Measurements from ENCODE around the gene ARHGEF17.

Gene ARHGEF17

DNA sequence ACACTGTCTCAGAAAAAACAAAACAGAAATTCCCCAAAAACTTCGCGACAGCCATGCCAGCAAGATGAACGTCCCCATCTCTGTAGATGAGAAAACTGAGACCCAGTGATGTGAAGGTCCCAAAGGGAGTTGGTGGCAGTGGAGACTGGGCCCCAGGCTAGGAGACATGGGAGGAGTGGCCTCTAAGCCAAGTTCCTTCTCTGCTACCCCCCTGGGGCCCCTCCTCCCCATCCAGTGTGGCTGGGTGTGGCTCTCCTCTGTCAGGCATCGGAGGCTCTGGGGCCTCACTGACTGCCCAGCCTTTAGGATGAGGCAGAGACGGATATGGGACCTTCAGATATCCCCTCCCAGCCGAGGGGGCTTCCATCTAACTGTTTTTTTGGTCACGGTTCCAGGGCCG lies 77.9 kb downstream of the ARHGEF17 start:
- ATAC-seq (ENCODE audit: low read depth), result no peak
- no peak overlapping the region for H3K4me3 ChIP-seq (ENCODE audit: severe bottlenecking)
- DNase-seq (ENCODE audit: low spot score), result no peak
- peak overlapping the region; percentile 27 for H3K27ac ChIP-seq (ENCODE audit: poor library complexity, severe bottlenecking)
- no peaks in the 10 kb centered on the region for H3K9me3 ChIP-seq (ENCODE audit: severe bottlenecking)
- H3K27me3 ChIP-seq (ENCODE audit: insufficient read depth, poor library complexity, severe bottlenecking), result no peaks in the 10 kb centered on the region
- peaks cover 22% of the 10 kb centered on the region for H3K4me1 ChIP-seq (ENCODE audit: insufficient read depth, poor library complexity, severe bottlenecking)
- 0 out of 2 replicates have a peak, but pooled peaks cover 3% of the 10 kb centered on the region for H3K36me3 ChIP-seq (ENCODE audit: low read depth)
- TF ChIP-seq, protein P1, sequence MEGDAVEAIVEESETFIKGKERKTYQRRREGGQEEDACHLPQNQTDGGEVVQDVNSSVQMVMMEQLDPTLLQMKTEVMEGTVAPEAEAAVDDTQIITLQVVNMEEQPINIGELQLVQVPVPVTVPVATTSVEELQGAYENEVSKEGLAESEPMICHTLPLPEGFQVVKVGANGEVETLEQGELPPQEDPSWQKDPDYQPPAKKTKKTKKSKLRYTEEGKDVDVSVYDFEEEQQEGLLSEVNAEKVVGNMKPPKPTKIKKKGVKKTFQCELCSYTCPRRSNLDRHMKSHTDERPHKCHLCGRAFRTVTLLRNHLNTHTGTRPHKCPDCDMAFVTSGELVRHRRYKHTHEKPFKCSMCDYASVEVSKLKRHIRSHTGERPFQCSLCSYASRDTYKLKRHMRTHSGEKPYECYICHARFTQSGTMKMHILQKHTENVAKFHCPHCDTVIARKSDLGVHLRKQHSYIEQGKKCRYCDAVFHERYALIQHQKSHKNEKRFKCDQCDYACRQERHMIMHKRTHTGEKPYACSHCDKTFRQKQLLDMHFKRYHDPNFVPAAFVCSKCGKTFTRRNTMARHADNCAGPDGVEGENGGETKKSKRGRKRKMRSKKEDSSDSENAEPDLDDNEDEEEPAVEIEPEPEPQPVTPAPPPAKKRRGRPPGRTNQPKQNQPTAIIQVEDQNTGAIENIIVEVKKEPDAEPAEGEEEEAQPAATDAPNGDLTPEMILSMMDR (IDR thresholded peaks at IDR 0.05; ENCODE audit: poor library complexity, severe bottlenecking), result no peak

DNA sequence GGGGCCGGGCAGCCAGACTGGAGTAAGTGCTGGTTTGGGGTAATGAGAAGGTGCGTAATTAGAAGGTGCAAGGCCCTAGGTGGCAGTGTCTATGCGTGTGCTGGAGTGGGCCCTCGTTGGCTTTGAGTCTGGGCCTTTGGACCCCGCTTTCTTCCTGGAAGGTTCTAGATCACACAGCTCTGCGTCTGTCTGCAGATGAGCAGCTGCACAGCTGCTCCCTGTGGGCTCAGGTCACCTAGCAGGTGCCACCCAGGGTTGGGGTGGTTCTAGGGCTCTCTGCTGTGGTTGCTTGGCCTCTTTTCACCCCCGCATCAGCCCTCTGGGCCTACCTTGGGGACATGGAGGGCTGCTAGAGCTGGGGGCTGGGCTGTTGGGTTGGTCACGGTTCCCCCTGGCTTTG lies 78.5 kb downstream of the ARHGEF17 start:
- no peak for ATAC-seq (ENCODE audit: low read depth)
- H3K4me1 ChIP-seq (ENCODE audit: insufficient read depth, poor library complexity, severe bottlenecking), result peaks cover 22% of the 10 kb centered on the region

DNA sequence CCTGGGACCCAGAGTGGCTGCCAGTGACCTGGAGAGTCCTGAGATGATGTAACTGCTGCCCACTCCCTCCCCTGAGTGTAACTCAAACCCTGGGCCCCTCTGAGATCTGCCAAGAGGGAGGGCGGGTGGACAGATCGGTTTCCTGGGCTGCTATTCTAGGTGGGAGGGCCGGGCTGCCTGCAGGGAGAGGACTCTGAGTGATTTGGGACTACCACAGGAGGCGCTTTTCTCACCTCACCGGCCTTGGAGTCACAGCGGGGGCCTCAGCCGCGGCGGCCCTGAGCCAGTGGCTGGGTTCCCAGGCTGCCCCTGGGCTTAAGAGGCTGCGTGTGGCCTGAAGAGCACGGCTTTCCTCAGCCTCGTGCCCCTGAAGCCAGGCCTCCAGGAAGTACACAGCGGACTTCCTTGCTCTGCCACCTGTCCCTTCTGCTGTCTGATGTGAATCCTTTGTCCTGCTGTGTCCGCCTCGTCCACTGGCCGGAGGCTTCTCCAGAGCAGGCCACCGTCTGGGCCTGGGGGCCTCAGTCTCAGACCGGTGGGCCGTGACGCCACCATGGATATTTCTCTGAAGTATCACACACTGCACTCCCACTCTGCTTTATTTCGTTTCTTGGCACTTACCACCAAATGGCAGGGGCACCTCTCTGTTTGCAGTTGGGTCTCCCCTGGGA lies 79.7 kb downstream of the ARHGEF17 start:
- TF ChIP-seq, protein P1 (IDR thresholded peaks at IDR 0.05; ENCODE audit: poor library complexity, severe bottlenecking), result no peak
- Histone ChIP-seq H3K27ac (ENCODE audit: poor library complexity, severe bottlenecking) (peak overlapping the region; percentile 60), H3K36me3 (ENCODE audit: low read depth) (peaks cover 3% of the 10 kb centered on the region; the same call in 1 of the 2 replicates), H3K4me3 (ENCODE audit: severe bottlenecking) (no peak overlapping the region), H3K4me1 (ENCODE audit: insufficient read depth, poor library complexity, severe bottlenecking) (peaks cover 22% of the 10 kb centered on the region), H3K9me3 (ENCODE audit: severe bottlenecking) (no peaks in the 10 kb centered on the region), H3K27me3 (ENCODE audit: insufficient read depth, poor library complexity, severe bottlenecking) (no peaks in the 10 kb centered on the region)
- ATAC-seq (ENCODE audit: low read depth), result no peak
- DNase-seq (ENCODE audit: low spot score), result no peak

More for the DNA sequence above, 78.5 kb downstream of the ARHGEF17 start:
- Histone ChIP-seq H3K4me3 (ENCODE audit: severe bottlenecking) (no peak overlapping the region), H3K9me3 (ENCODE audit: severe bottlenecking) (no peaks in the 10 kb centered on the region), H3K27me3 (ENCODE audit: insufficient read depth, poor library complexity, severe bottlenecking) (no peaks in the 10 kb centered on the region), H3K36me3 (ENCODE audit: low read depth) (0 out of 2 replicates have a peak, but pooled peaks cover 3% of the 10 kb centered on the region), H3K27ac (ENCODE audit: poor library complexity, severe bottlenecking) (peak overlapping the region; percentile 60)
- DNase-seq (ENCODE audit: low spot score), result no peak
- TF ChIP-seq, protein P1 (IDR thresholded peaks at IDR 0.05; ENCODE audit: poor library complexity, severe bottlenecking), result no peak

DNA sequence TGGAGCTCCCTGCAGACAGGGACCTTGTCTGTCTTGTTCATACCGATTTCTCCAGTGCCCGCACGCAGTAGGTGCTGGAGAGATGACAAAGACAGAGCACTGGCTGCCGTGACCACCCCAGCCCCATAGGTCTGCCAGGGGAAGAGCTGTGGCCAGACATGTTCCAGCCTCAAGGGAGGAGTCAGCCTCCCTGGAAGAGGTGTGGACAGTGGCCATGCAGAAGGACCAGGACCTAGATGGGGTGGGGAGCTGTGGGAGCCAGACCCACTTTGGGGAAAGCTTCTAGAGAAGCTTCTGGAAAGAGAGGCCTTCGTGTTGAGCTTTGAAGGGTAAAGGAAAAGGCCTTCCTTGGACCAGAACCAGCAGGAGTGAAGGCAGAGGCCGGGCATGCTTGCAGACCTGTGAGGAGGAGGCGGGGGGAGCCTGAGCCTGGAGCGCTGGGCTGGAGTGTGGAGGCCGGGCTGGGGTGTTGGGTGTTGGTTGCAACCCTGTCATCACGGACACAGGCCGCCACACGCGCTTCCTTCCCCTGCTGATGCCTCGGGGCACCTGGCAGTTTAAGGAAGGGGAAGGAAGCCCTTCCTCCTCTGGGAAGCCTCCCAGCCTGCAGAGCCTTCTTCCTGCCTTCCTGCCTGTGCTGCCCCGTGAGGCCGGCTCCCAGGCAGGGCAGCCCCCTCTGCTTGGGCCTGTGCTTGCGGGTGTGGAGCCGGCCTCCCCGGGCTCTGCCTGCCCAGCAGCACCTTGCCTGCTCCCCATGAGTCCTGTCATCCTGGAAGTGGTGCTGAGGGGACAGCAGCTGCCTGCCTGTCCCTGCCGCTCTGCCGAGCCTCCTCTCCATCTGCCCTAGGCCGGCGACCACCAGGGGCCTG lies 80.4 kb downstream of the ARHGEF17 start:
- DNase-seq (ENCODE audit: low spot score) (no peak), ATAC-seq (ENCODE audit: low read depth) (peak; percentile 71)
- Histone ChIP-seq H3K27me3 (ENCODE audit: insufficient read depth, poor library complexity, severe bottlenecking) (no peaks in the 10 kb centered on the region), H3K4me3 (ENCODE audit: severe bottlenecking) (no peak overlapping the region), H3K9me3 (ENCODE audit: severe bottlenecking) (no peaks in the 10 kb centered on the region), H3K36me3 (ENCODE audit: low read depth) (peaks cover 3% of the 10 kb centered on the region; the same call in 1 of the 2 replicates), H3K4me1 (ENCODE audit: insufficient read depth, poor library complexity, severe bottlenecking) (peaks cover 22% of the 10 kb centered on the region), H3K27ac (ENCODE audit: poor library complexity, severe bottlenecking) (peak overlapping the region; percentile 60)
- TF ChIP-seq, protein P1 (IDR thresholded peaks at IDR 0.05; ENCODE audit: poor library complexity, severe bottlenecking), result no peak
